Measurements from ENCODE around the gene WDR46. TPM values are rescaled to one million over a fixed set of nuclear protein-coding genes. Genes with fewer than 3 reads are reported as not detected.

Gene WDR46
- total RNA-seq, 3 donors from 2014 or later = 48.2 to 75.1 (median 58.8) TPM

- intact Hi-C loops (cut with DNase I; ENCODE audit: low total_unique reads) = no loop called here
These were observed 9.1 kb upstream of the WDR46 start for GRCh38 chr6:33297956-33298772.

GRCh38 chr6:33297406-33297955 is 8.4 kb upstream of the WDR46 start:
- Histone ChIP-seq H3K9me3 (no peaks in the 10 kb centered on the region), H3K36me3 (no peaks in the 10 kb centered on the region), H3K27me3 (no peaks in the 10 kb centered on the region), H3K4me3 (peak overlapping the region; percentile 79 to 91 (median 87)), H3K4me1 (peaks cover 0 to 6% of the 10 kb centered on the region in 2 donors), H3K27ac (peak overlapping the region; percentile 98 to 99)
- TF ChIP-seq POLR2AphosphoS5 (IDR thresholded peaks at IDR 0.05) = no peak
- no peak for TF ChIP-seq POLR2A (IDR thresholded peaks at IDR 0.05)
- no peak for TF ChIP-seq CTCF (IDR thresholded peaks at IDR 0.05)
- peak; percentile 80 to 89 for DNase-seq (ENCODE audit: low spot score in 2 of 2)
- intact Hi-C loops (cut with DNase I; ENCODE audit: low total_unique reads) = no loop called here

More at GRCh38 chr6:33297956-33298772, 9.1 kb upstream of the WDR46 start:
- H3K4me3 ChIP-seq = peak overlapping the region; percentile 79 to 91 (median 87)
- no peaks in the 10 kb centered on the region for H3K9me3 ChIP-seq
- peaks cover 0 to 6% of the 10 kb centered on the region in 2 donors for H3K4me1 ChIP-seq
- TF ChIP-seq CTCF (IDR thresholded peaks at IDR 0.05) = no peak
- TF ChIP-seq POLR2AphosphoS5 (IDR thresholded peaks at IDR 0.05) = peak; percentile 84 to 90 (median 85)
- TF ChIP-seq POLR2A (IDR thresholded peaks at IDR 0.05) = peak; percentile 84
- peak; percentile 88 to 92 for DNase-seq (ENCODE audit: low spot score in 2 of 2)
- H3K27me3 ChIP-seq = no peaks in the 10 kb centered on the region
- H3K36me3 ChIP-seq = no peaks in the 10 kb centered on the region
- peak overlapping the region; percentile 98 to 99 for H3K27ac ChIP-seq

GRCh38 chr6:33296797-33297405 is 7.9 kb upstream of the WDR46 start:
- TF ChIP-seq CTCF (IDR thresholded peaks at IDR 0.05) (no peak), POLR2A (IDR thresholded peaks at IDR 0.05) (no peak), POLR2AphosphoS5 (IDR thresholded peaks at IDR 0.05) (no peak)
- no peaks in the 10 kb centered on the region for H3K27me3 ChIP-seq
- H3K27ac ChIP-seq = peak overlapping the region; percentile 98 to 99
- no peaks in the 10 kb centered on the region for H3K36me3 ChIP-seq
- peak overlapping the region; percentile 79 to 91 (median 87) for H3K4me3 ChIP-seq
- H3K4me1 ChIP-seq = peaks cover 0 to 6% of the 10 kb centered on the region in 2 donors
- no peak for DNase-seq (ENCODE audit: low spot score in 2 of 2)
- H3K9me3 ChIP-seq = no peaks in the 10 kb centered on the region
- intact Hi-C loops (cut with DNase I; ENCODE audit: low total_unique reads) = no loop called here

GRCh38 chr6:33295621-33296369 is 6.8 kb upstream of the WDR46 start:
- intact Hi-C loops (cut with DNase I; ENCODE audit: low total_unique reads) = no loop called here
- Histone ChIP-seq H3K4me1 (peaks cover 0 to 6% of the 10 kb centered on the region in 2 donors), H3K9me3 (no peaks in the 10 kb centered on the region), H3K36me3 (no peaks in the 10 kb centered on the region), H3K27ac (peak overlapping the region; percentile 98 to 99), H3K4me3 (peak overlapping the region in 1 of 3 donors; percentile 87), H3K27me3 (no peaks in the 10 kb centered on the region)
- no peak for TF ChIP-seq POLR2A (IDR thresholded peaks at IDR 0.05)
- no peak for TF ChIP-seq CTCF (IDR thresholded peaks at IDR 0.05)
- DNase-seq (ENCODE audit: low spot score in 2 of 2) = no peak

All from breast epithelium (tissue), 4 donors.